ENCODE data around the gene PCARE. TPM values are rescaled to one million over a fixed set of nuclear protein-coding genes. Genes with fewer than 3 reads are reported as not detected.

Gene PCARE
- polyA plus RNA-seq, 1 donor from 2014 or later: not detected

DNA sequence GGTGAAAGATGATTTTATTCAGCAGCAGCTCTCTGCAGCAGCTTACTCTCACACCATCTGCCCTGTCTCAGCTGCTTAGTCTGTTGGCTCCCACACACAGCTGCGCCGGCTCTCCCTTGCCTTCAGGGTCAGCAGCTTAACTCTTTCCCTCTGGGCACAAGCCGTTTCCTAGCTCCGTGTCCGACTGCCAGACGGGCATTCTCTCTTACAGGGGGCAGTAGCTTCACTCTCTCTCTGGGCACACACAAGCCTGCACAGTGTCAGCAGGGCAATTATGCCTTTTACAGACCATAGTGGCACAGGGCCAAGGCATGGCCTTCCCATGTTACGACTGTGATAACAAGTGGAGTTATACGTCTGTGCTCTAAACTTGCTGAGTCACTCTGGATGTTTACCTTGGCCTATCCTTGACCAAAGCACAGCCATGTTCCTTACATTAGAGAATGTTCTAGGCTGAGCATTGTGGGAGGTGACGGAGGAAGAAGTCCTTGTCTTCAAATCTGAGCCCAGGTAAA is 31.7 kb downstream of the PCARE start:
- H3K4me1 Mint-ChIP-seq: no peaks in the 10 kb centered on the region
- no peak overlapping the region for H3K4me3 Mint-ChIP-seq
- no peak overlapping the region for H3K27ac Mint-ChIP-seq
- no peaks in the 10 kb centered on the region for H3K9me3 Mint-ChIP-seq
- no peaks in the 10 kb centered on the region for H3K27me3 Mint-ChIP-seq
- H3K36me3 Mint-ChIP-seq: no peaks in the 10 kb centered on the region

DNA sequence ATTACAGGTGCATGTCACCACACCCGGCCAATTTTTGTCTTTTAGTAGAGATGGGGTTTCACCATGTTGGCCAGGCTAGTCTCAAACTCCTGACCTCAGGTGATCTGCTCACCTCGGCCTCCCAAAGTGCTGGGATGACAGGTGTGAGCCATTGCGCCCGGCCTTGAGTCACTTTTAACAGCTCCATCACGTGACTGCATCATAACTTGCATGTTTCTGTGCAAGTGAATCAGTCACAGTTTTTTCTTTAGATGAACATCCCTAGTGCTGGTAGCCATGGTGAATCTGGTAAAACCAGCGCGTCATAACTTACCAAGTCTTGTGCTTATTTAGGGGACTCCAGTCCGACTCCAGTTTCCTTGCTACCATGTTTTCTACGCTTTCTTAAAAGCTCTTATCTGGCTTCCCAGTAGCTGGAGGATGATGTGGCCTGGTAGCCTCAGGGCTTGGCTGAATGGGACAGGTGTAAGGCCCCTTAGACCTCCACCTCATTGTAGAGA is 33.1 kb downstream of the PCARE start:
- H3K36me3 Mint-ChIP-seq: no peaks in the 10 kb centered on the region
- H3K27me3 Mint-ChIP-seq: no peaks in the 10 kb centered on the region
- no peaks in the 10 kb centered on the region for H3K9me3 Mint-ChIP-seq
- no peak overlapping the region for H3K27ac Mint-ChIP-seq
- no peaks in the 10 kb centered on the region for H3K4me1 Mint-ChIP-seq
- H3K4me3 Mint-ChIP-seq: no peak overlapping the region

DNA sequence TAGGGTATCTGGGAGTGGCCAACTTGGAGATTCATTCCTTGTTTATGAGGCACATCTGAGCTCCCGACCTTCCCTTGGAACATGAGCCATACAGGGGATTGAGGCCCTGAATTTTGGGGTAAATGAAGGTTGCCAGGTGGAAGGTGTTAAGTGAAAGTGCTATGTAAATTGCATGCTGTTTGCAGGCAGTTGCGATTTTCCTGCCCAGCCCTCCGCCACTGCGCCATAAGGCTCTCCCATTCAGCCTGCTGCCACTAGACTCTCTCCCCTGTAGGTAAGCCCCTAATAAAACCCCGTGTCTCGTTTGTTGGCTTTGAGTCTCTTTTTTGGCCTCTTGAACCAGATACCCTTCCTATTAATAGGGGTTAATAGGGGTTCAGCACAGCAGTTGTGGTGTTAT is 33.8 kb downstream of the PCARE start:
- no peaks in the 10 kb centered on the region for H3K9me3 Mint-ChIP-seq
- H3K36me3 Mint-ChIP-seq: no peaks in the 10 kb centered on the region
- H3K4me3 Mint-ChIP-seq: no peak overlapping the region
- H3K27me3 Mint-ChIP-seq: no peaks in the 10 kb centered on the region
- H3K27ac Mint-ChIP-seq: no peak overlapping the region
- peaks cover 0 to 1% (median 0%) of the 10 kb centered on the region in 3 donors for H3K4me1 Mint-ChIP-seq

DNA sequence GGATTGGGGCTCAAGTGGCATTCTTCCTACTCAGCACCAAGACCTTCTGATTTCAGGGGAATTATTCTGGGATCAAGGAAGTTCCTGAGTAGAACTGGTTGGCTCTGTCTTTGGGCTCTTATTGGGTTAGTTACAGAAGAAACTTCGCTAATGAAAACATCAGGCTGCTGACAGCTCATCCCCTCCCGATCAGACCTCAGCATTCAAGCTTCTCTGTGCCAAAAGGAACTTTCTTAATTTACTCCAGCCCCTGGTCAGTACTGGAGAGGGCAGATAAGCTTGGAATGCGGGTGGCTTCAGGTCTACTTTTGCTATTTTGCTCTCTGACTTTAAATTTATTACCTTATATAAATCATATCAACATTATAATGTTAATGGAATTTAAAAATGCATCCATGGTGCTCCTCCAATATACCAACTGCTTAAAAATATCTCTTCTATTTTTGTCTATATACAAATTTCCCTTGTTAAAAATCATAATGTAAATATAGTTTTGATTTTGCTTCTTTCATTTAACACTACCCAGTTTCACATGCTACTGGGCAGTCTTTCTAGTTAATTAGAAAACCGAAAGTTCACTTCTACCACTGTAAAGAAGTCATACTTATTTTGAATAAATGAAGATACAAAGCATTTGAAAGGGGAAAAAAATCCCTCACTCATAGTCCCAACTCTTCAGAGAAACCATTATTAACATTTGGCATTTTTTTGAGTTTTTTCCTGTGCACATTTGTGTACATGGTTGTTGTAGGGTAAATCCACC is 34.4 kb downstream of the PCARE start:
- no peaks in the 10 kb centered on the region for H3K27me3 Mint-ChIP-seq
- H3K36me3 Mint-ChIP-seq: no peaks in the 10 kb centered on the region
- H3K4me3 Mint-ChIP-seq: no peak overlapping the region
- H3K9me3 Mint-ChIP-seq: no peaks in the 10 kb centered on the region
- no peak overlapping the region for H3K27ac Mint-ChIP-seq
- H3K4me1 Mint-ChIP-seq: peaks cover 0 to 2% (median 0%) of the 10 kb centered on the region in 3 donors

DNA sequence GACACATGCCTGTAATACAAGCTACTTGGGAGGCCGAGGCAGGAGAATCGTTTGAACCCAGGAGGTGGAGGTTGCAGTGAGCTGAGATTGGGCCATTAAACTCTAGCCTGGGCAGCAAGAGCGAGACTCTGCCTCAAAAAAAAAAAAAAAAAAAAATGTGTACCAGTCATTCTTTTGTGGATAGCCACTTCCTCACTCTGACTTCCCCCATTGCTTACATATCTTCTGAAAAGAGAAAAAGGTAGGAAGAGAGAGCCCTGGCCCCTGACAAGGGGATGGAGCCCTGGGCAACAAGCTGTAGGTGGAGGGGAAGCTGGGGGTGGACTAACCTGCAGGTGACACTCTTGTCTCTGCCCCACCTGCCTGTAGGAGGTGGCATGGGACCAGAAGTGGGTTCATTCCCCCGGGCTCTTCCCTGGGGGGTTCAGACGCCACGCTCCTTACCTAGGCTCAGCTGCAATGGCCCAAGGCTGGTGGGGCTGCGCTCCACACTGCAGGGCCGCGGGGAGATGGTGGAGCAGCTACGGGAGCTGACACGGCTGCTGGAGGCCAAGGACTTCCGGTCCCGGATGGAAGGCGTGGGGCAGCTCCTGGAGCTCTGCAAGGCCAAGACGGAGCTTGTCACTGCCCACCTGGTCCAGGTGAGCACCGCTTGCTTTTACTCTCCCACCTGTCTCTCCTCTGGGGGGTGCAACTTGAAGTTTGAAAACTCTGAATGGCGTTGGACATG is 39.1 kb downstream of the PCARE start:
- Mint-ChIP-seq H3K27ac (no peak overlapping the region), H3K4me3 (no peak overlapping the region), H3K4me1 (peaks cover 0 to 2% (median 0%) of the 10 kb centered on the region in 3 donors), H3K27me3 (no peaks in the 10 kb centered on the region), H3K36me3 (peaks cover 3% of the 10 kb centered on the region), H3K9me3 (no peaks in the 10 kb centered on the region)

DNA sequence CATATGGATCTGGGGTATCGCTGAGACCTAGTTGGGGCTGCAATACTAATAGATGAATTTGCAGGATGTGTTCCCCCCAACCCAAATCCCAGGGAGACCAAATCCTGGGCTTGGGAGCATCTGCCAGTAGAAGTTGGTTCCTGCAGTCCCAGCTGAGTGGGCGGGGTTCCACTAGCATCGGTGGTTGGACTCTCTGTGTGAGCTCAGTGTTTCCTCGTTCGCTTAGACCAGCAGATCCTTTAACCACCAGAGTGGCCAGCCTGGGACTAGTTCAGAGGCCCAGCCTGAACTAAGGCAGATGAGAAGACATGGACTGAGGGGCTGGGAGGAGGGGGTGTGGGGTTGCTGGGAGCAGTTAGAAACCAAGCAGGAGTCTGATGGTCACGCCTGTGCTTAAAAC is 40.7 kb downstream of the PCARE start:
- Mint-ChIP-seq H3K4me1 (peaks cover 0 to 2% (median 0%) of the 10 kb centered on the region in 3 donors), H3K27me3 (no peaks in the 10 kb centered on the region), H3K9me3 (no peaks in the 10 kb centered on the region), H3K27ac (no peak overlapping the region), H3K36me3 (peaks cover 3% of the 10 kb centered on the region), H3K4me3 (no peak overlapping the region)

DNA sequence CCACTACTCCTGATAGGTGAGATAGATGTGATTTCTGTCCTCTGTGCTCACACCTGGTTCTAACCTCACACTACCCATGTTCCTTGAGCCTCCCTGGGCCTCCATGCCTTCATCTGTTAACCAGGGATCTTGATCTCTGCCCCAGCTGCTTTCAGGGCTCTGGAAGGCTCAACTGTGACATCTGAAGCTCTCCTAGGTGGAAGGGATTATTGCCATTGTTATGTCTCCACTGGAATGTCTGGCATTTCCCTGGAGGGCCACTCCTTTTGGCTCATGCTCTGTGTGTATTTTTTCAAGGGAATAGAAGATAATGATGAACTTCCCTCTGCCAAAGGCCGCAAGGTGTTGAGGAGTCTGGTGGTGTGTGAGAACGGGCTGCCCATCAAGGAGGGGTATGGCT is 41.2 kb downstream of the PCARE start:
- Mint-ChIP-seq H3K27ac (no peak overlapping the region), H3K9me3 (no peaks in the 10 kb centered on the region), H3K27me3 (no peaks in the 10 kb centered on the region), H3K36me3 (peaks cover 3% of the 10 kb centered on the region), H3K4me3 (no peak overlapping the region), H3K4me1 (peaks cover 0 to 2% (median 0%) of the 10 kb centered on the region in 3 donors)

DNA sequence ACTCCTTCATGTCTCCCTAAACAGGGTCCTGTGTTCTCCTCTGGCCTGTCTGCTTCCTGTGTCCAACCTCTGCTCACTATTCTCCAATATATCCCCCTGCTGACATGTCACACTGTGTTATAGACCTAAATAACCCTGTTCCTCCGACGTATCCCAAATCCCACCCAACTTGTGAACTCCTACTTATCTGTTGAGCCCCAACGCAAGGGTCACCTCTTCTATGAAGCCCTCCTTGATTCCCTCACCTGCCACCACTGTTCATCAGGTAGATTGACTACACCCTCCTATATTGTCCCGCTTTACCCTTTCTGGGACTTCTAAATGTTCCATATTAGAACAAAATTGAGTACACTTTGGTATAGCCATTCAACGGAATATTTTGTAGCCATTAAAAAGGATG is 42.1 kb downstream of the PCARE start:
- H3K27ac Mint-ChIP-seq: no peak overlapping the region
- no peak overlapping the region for H3K4me3 Mint-ChIP-seq
- H3K4me1 Mint-ChIP-seq: peaks cover 0 to 2% (median 0%) of the 10 kb centered on the region in 3 donors
- no peaks in the 10 kb centered on the region for H3K9me3 Mint-ChIP-seq
- peaks cover 3% of the 10 kb centered on the region for H3K36me3 Mint-ChIP-seq
- no peaks in the 10 kb centered on the region for H3K27me3 Mint-ChIP-seq

DNA sequence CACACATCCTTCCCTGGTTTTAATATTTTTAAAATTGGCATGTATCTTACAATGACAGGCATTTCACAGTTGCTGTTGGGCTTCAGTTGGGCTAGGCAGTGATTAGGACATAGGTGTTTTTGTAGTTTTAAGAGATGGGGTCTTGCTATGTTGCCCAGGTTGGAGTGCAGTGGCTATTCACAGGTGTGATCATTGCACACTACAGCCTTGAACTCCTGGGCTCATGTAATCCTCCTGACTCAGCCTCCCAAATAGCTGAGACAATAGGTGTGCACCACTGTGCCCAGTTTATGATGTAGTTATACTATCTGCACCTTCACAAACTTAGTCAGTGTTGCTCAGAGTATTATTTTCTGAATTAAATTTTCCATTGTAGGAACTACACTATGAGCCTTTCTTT is 43.3 kb downstream of the PCARE start:
- no peaks in the 10 kb centered on the region for H3K9me3 Mint-ChIP-seq
- H3K4me3 Mint-ChIP-seq: no peak overlapping the region
- peaks cover 5% of the 10 kb centered on the region for H3K27me3 Mint-ChIP-seq
- peaks cover 3% of the 10 kb centered on the region for H3K36me3 Mint-ChIP-seq
- peaks cover 0 to 2% (median 0%) of the 10 kb centered on the region in 3 donors for H3K4me1 Mint-ChIP-seq
- H3K27ac Mint-ChIP-seq: no peak overlapping the region

DNA sequence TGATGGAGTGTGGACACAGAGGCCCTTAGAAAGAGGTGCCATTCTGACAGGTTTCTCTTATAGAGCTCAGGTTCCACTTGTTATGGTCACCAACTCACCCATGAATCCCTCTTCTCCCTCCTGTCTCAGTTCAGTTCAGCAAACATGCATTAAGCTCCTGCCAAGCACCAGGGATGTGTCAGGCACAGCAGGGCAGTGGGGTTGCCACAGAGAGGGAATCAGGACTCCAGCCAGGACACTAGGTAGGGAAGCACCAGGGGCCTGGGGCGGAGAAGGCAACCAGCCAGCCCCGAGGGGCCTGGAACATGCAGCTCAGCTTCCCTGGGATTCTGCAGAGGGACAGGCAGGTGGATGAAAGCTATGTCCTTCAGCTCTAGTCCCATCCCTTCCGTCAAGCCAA is 48.6 kb downstream of the PCARE start:
- H3K36me3 Mint-ChIP-seq: no peaks in the 10 kb centered on the region
- peaks cover 7% of the 10 kb centered on the region for H3K27me3 Mint-ChIP-seq
- no peaks in the 10 kb centered on the region for H3K4me1 Mint-ChIP-seq
- H3K4me3 Mint-ChIP-seq: peak overlapping the region in 1 of 4 donors; percentile 34
- no peaks in the 10 kb centered on the region for H3K9me3 Mint-ChIP-seq
- no peak overlapping the region for H3K27ac Mint-ChIP-seq

DNA sequence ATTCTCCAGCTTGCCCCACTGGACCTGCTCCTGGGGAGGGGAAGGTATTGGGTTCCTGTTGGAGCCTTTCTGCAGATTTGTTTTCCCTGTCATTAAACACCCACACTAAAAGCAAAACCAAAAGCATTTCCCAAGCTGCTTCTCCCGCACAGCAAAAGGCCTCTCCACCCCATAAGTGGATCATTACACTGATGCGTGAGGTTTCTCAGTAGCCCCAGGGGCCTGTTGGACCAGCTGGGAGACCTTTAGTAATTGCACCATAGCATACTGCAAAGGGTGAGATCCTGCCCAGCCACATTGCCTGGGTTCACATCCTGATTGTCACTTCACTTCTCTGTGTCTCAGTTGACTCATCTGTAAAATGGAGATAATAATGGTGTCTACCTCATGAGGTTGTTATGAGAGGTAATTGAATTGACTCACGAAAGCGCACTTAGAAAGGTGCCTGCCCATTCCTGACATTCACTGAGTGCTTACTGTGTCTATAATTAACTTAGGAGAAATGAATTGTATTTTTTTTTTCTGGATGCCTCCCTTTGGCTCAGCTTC is 49.4 kb downstream of the PCARE start:
- Mint-ChIP-seq H3K9me3 (no peaks in the 10 kb centered on the region), H3K4me1 (no peaks in the 10 kb centered on the region), H3K27ac (no peak overlapping the region), H3K36me3 (no peaks in the 10 kb centered on the region), H3K27me3 (peaks cover 8% of the 10 kb centered on the region), H3K4me3 (no peak overlapping the region)

DNA sequence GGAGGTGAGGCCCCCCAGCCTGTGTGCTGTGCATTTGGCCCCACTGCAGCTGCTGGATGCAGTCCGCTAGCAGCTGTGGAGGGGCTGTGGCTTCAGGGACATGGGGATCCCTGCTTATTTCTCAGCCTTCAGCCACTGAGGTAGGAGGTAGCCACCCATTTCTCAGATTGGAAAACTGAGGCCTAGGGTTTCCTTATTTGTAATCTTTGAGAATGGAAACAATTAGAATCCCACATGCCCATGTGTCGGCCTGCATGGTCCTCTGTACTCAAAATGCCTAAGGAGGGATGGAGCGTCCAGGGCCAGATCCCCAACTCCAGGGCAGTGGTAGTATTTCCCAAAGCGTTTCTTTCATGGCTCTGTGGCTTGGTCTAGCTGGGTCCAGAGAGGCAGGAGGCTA is 51.1 kb downstream of the PCARE start:
- no peaks in the 10 kb centered on the region for H3K4me1 Mint-ChIP-seq
- H3K36me3 Mint-ChIP-seq: no peaks in the 10 kb centered on the region
- H3K4me3 Mint-ChIP-seq: no peak overlapping the region
- H3K27ac Mint-ChIP-seq: no peak overlapping the region
- H3K27me3 Mint-ChIP-seq: peaks cover 9% of the 10 kb centered on the region
- no peaks in the 10 kb centered on the region for H3K9me3 Mint-ChIP-seq

DNA sequence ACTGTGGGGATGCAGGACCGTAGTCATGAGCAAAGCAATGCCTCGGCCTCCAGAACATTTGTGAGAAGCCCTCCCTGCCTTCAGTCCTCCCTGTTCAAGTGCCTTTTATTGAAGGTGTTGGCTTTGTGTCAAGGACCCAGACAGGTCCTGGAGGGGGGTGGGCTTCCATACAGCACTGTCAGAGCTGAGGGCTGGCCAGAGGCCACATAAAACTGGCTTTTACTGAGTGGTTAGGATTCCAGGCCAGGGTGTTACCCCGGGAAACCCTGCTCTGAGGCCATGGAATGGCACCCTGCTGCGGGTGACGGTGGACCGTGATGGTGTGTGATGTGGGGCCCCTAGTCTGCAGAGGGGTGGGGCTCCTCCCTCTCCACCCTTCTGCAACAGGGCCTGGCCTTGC is 51.6 kb downstream of the PCARE start:
- H3K4me1 Mint-ChIP-seq: no peaks in the 10 kb centered on the region
- no peaks in the 10 kb centered on the region for H3K36me3 Mint-ChIP-seq
- no peak overlapping the region for H3K4me3 Mint-ChIP-seq
- no peak overlapping the region for H3K27ac Mint-ChIP-seq
- H3K9me3 Mint-ChIP-seq: no peaks in the 10 kb centered on the region
- peaks cover 9% of the 10 kb centered on the region for H3K27me3 Mint-ChIP-seq

DNA sequence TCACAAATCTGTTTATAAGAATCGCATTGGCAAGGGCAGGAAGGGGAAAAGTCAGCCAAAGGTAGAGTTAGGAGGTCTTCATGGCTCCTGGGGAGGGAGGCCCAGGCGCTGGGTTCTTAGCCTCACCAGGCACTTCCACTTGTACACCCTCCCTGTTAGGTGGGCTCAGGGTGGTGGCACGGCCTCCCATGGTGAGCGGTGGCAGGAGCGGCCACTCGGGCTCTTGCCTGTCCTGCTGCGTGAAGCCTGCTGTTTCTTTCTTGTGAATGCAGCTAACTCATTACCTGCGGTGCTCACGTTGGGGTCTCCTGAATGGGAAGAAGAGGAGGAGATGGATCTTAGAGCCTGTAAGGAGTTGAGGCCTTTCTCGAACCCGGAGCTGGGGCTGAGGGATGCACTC is 52.4 kb downstream of the PCARE start:
- no peak overlapping the region for H3K27ac Mint-ChIP-seq
- H3K4me1 Mint-ChIP-seq: peaks cover 0 to 1% (median 0%) of the 10 kb centered on the region in 3 donors
- H3K4me3 Mint-ChIP-seq: no peak overlapping the region
- H3K27me3 Mint-ChIP-seq: peaks cover 7% of the 10 kb centered on the region
- H3K36me3 Mint-ChIP-seq: no peaks in the 10 kb centered on the region
- no peaks in the 10 kb centered on the region for H3K9me3 Mint-ChIP-seq

DNA sequence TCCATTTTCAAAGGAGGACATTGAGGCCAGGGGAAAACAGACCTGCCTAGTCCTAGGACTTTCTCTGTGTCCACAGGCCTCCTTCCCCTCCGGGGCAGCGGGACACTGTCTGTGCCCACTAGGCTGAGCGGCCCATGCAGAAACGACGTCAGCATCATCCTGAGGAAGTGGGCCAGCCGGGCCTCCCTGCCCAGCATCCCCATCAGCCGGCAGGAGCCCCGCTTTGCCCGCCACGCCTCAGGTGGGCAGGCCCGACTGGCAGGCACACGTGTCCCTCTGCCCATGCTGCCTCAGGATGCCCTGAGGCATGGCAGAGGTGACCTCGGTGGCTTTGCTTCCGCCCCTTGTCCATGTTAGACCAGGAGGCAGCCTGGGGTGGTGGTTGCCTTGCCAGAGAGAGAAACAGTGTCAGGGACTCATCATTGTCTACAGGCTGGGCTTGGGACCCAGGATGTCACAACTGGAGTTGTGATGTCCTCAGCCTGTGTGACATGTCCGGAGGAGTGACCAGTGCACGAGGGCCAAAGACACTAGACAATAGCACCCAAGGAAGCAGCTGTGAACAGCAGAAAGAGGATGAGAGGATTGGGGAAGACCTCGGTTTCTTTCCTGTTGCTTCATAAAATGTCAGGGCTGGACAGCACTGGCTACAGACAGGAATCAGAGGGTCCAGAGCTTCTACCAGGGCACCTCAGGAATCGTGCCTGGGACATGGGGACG is 56.4 kb downstream of the PCARE start:
- Mint-ChIP-seq H3K4me1 (peaks cover 17 to 25% (median 18%) of the 10 kb centered on the region in 3 donors), H3K9me3 (no peaks in the 10 kb centered on the region), H3K4me3 (no peak overlapping the region), H3K36me3 (no peaks in the 10 kb centered on the region), H3K27me3 (peaks cover 2% of the 10 kb centered on the region), H3K27ac (peak overlapping the region in 1 of 3 donors; percentile 65)
